HG03354 (cell line): ENCODE results near the gene CCDC34.
A peak's percentile ranks its signal among the peaks of the same experiment; 100 is the strongest.
"Not testable (repeated sequence)": the region's sequence is repeated elsewhere in the genome, so short reads cannot be mapped to it uniquely, and the experiment has no call there.

Experiments
- ATAC-seq: cut with Tn5 transposase; IDR thresholded peaks from one replicate; pipeline ENCODE4 v1.9.1; 2021; ENCODE audit warnings: mild to moderate bottlenecking; ENCODE audit not compliant: unreplicated experiment, poor library complexity, severe bottlenecking

The CCDC34 gene

GRCh38 chr11:27330633-27331270, 32.3 kb downstream of the CCDC34 start:
- no peak for ATAC-seq

DNA sequence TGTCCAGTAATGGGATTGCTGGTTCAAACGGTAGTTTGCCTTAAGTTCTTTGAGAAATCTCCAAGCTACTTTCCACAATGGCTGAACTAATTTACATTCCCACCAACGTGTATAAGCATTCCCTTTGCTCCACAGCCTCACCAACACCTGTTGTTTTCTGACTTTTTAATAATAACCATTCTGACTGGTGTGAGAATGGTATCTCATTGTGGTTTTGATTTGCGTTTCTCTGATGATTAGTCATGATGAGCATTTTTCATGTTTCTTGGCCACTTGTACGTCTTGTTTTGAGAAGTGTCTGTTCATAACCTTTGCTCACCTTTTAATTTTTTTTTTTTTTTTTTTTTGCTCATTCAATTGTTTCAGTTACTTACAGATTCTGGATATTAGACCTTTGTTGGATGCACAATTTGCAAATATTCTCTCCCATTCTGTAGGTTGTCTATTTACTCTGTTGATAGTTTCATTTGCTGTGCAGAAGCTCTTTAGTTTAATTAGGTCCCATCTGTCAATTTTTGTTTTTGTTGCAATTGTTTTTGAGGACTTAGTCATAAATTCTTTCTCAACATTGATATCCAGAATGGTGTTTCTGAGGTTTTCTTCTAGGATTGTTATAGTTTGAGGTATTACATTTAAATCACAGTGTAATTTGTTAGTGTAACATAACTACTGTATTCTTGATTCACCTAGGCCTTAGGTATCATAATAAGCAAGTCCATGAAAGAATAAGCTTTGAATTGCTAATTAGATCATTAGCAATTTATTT, 33.0 kb downstream of the CCDC34 start:
- no peak for ATAC-seq

DNA sequence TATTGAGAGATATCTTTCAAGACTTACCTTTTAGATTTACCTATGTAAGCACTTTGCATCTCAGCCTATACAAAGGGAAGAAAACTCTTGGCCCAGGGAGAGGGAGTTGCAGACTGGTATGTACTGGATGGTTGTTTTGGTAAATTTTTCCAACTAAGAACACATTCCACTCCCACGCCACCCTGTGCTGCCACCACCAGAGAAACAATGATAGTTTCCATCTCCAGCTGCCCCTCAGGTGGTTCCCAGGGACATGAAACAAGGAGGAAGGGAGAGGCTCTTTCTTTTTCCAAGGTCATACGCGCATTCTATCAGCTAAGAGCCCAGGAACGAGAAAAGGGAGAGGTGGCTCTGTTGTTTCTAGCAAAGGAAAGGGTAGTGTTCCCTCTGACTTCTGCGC, 34.4 kb downstream of the CCDC34 start:
- ATAC-seq, result no peak

GRCh38 chr11:27327064-27327463, 36.0 kb downstream of the CCDC34 start:
- not testable (repeated sequence) for ATAC-seq

DNA sequence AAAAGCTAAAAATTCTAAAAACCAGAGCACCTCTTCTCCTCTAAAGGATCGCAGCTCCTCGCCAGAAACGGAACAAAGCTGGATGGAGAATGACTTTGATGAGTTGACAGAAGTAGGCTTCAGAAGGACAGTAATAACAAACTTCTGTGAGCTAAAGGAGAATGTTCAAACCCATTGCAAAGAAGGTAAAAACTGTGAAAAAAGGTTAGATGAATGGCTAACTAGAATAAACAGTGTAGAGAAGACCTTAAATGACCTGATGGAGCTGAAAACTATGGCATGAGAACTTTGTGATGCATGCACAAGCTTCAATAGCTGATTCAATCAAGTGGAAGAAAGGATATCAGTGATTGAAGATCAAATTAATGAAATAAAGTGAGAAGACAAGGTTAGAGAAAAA, 40.8 kb downstream of the CCDC34 start:
- ATAC-seq, result not testable (repeated sequence)

DNA sequence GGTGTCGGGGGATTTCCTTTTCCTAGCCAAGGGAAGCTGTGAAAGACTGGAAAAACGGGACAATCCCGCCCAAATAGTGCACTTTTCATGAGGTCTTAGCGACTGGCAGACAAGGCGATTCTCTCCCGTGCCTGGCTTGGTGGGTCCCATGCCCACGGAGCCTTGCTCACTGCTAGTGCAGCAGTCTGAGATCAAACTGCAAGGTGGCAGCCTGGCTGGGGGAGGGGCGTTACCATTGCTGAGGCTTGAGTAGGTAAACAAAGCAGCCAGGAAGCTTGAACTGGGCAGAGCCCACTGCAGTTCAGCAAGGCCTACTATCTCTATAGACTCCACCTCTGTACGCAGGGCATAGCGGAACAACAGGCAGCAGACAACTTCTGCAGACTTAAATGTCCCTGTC, 41.7 kb downstream of the CCDC34 start:
- not testable (repeated sequence) for ATAC-seq

DNA sequence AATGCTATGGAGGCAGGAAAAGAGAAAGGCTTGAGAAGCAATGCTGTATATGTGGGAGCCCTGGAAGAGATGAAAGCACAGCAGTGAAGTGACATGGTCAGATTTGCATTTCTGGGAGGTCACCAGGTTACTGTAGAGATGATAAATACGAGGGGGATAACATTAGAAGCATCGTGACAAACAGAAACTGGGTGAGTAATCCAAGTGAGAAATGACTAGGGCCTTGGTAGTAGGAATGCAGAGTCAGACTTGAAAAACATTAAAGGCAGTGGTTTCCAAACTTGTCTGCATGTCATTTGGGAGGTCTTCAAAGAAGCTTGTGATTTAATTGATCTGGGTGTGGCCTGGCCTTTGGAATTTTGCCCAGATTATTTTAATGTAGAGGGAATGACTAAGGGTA, 43.9 kb downstream of the CCDC34 start:
- peak; percentile 99 for ATAC-seq

GRCh38 chr11:27317751-27318150, 45.3 kb downstream of the CCDC34 start:
- ATAC-seq, result no peak

- no peak for ATAC-seq
These were observed 47.2 kb downstream of the CCDC34 start for GRCh38 chr11:27315836-27316235.

- no peak for ATAC-seq
These were observed 49.7 kb downstream of the CCDC34 start for GRCh38 chr11:27313157-27313821.

DNA sequence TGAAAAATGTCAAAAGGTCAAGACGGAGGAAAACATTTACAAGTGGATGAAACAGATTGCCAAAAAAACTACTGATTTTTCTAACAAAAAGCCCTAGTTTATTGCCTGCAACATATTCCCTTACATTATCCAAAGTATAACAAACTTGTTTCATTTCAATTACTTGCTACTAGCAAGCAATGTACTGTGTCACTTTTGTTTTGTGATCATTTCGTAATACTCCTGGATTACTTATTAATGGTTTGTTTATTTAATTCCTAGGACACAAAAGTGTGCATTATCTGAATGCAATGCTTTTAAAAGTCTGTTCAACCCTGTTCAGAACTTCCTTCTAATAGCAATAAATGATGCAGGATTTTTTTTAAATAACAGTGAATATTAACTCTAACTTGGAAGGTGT, 50.9 kb downstream of the CCDC34 start:
- no peak for ATAC-seq

DNA sequence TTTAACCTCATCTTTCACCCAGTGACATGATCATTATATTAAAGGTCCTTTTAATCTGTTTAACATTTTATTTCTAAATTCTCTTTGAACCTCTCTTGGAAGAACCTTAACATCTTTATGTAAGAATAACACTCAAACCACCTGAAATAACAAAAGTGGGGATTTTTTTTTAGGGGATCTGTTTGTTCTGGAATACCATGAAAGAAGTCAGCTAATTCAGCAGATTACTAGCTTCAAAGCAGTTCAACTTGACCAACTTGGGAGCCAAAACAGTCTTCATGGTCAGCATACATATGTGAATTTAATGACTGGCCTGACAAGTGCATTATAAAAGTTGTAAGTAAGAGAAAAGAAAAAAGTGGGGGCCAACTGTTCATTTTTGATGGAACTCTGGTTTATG, 52.3 kb downstream of the CCDC34 start:
- ATAC-seq, result no peak

DNA sequence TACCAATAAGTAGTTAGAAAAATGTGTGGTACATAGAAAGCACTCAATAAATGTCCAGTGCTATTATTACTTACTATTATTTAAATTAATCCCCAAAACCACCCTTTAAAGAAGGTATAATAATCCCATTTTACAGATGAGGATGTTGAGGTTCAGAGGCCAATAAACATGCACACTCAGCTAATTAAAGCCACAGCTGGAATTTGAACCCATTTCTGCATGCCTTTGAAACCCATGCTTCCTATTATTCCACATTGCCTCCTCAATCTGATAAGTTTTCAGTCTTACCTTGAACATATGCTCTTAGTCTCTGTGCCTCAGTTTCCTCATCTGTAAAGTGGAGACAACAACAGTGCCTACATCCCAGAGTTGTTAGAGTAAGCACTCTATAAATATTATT, 52.8 kb downstream of the CCDC34 start:
- ATAC-seq, result no peak

- no peak for ATAC-seq
These were observed 54.0 kb downstream of the CCDC34 start for GRCh38 chr11:27309046-27309445.

DNA sequence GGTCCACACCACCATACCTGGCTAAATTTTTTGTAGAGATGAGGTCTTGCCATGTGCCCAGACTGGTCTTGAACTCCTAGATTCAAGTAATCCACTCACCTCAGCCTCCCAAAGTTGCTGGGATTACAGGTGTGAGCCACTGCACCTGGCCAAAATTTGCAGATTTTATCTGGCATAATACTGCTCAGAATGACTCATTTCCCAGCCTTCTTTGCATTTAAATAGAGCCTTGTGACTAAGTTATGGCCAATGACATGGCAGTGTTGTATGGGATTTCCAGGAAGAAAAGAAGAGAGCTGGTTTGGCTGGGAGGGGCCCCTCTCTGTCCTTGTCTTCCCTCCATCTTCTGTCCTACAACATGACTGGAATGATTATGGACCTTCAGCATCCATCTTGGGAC, 55.8 kb downstream of the CCDC34 start:
- no peak for ATAC-seq

GRCh38 chr11:27305751-27306150, 57.3 kb downstream of the CCDC34 start:
- no peak for ATAC-seq

DNA sequence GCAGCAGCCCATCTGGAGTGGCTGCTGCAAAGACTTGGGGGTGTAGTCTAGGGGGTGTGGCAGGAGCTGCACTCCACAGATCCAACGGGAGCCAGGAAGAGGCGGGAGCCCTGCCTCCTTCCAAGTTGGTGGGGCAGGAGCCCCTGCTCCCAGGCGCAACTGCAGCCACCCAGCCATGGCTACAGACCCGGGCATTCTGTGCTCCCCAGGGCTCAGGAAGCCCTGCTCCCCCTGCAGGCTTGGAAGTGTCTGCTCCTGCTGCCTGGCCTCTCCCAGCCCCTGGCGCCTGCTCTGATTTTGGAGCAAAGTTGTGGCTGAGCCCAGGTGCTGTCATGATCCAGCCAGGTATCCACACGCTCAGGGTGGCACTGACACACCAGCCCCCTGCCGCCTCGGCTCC, 58.5 kb downstream of the CCDC34 start:
- ATAC-seq, result no peak

- ATAC-seq, result no peak
These were observed 59.1 kb downstream of the CCDC34 start for GRCh38 chr11:27303903-27304302.

GRCh38 chr11:27300974-27301373, 62.0 kb downstream of the CCDC34 start:
- no peak for ATAC-seq

- ATAC-seq, result no peak
These were observed 65.4 kb downstream of the CCDC34 start for GRCh38 chr11:27297616-27298015.

DNA sequence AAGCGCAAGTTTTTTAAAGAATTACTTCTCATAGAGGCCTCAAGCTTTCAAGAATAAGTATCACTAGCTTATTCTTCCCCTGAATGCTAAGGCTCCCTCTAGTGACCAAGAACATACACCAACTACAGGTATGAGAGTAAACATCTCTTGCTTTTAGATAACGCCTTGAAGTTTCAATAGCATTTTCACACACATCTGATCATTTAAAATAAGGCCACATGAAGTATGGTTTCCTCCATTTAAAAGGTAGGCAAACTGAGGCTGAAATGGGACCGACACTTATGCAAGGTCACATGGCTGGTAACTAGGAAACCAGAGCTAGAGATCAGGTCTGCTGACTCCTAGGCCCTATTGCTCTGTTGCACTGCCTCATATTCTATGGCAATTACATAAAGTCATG, 66.5 kb downstream of the CCDC34 start:
- ATAC-seq, result peak; percentile 85
